Measurements from ENCODE around the gene TFDP3.

TFDP3 gene

GRCh38 chrX:133218329-133218728, at the start of gene TFDP3:
TFDP3 (minus strand) TSS chrX:133218354; CDS start chrX:133218259, 95 bp downstream.
- H3K9ac ChIP-seq: no peak within 1 kb of the TSS
- no peak within 1 kb of the TSS for H3K4me2 ChIP-seq
- no peak within 1 kb of the TSS for H3K27ac ChIP-seq
- no peak for TF ChIP-seq Cebpa-rat (IDR thresholded peaks at IDR 0.05)
- H3K4me3 ChIP-seq: no peak within 1 kb of the TSS
- H4K20me1 ChIP-seq: peaks cover 8% of the 10 kb centered on the region; the same call in 1 of the 2 replicates
- peaks cover 97% of the 10 kb centered on the region for H3K27me3 ChIP-seq
- H3K4me1 ChIP-seq: no peaks in the 10 kb centered on the region
- H3K36me3 ChIP-seq: no peaks in the 10 kb centered on the region
- peaks cover 5% of the 10 kb centered on the region; the same call in 1 of the 2 replicates for H3K9me3 ChIP-seq

GRCh38 chrX:133267621-133268020, 49.5 kb upstream of the TFDP3 start:
- no peak for TF ChIP-seq Cebpa-rat (IDR thresholded peaks at IDR 0.05)
- no peak overlapping the region for H3K9ac ChIP-seq
- H3K27me3 ChIP-seq: peaks cover 99% of the 10 kb centered on the region
- no peaks in the 10 kb centered on the region for H3K36me3 ChIP-seq
- no peak overlapping the region for H3K4me2 ChIP-seq
- peaks cover 6% of the 10 kb centered on the region; the same call in 1 of the 2 replicates for H4K20me1 ChIP-seq
- no peak overlapping the region for H3K4me3 ChIP-seq
- 0 out of 2 replicates have a peak, but pooled peaks cover 4% of the 10 kb centered on the region for H3K4me1 ChIP-seq
- H3K27ac ChIP-seq: no peak overlapping the region
- no peaks in the 10 kb centered on the region for H3K9me3 ChIP-seq

- TF ChIP-seq Cebpa-rat (IDR thresholded peaks at IDR 0.05): no peak
- Histone ChIP-seq H3K36me3 (no peaks in the 10 kb centered on the region), H3K27me3 (peaks cover 100% of the 10 kb centered on the region), H4K20me1 (peaks cover 6% of the 10 kb centered on the region; the same call in 1 of the 2 replicates), H3K9ac (no peak overlapping the region), H3K4me2 (no peak overlapping the region), H3K4me1 (0 out of 2 replicates have a peak, but pooled peaks cover 4% of the 10 kb centered on the region), H3K4me3 (no peak overlapping the region), H3K27ac (no peak overlapping the region), H3K9me3 (no peaks in the 10 kb centered on the region)
Observed at GRCh38 chrX:133265331-133265730, 47.2 kb upstream of the TFDP3 start.

GRCh38 chrX:133258481-133258880, 40.3 kb upstream of the TFDP3 start:
- H3K4me2 ChIP-seq: no peak overlapping the region
- no peaks in the 10 kb centered on the region; the same call in 1 of the 2 replicates for H4K20me1 ChIP-seq
- no peak overlapping the region for H3K9ac ChIP-seq
- H3K27me3 ChIP-seq: peaks cover 97% of the 10 kb centered on the region
- H3K36me3 ChIP-seq: no peaks in the 10 kb centered on the region
- TF ChIP-seq Cebpa-rat (IDR thresholded peaks at IDR 0.05): no peak
- H3K27ac ChIP-seq: no peak overlapping the region
- no peaks in the 10 kb centered on the region for H3K4me1 ChIP-seq
- H3K9me3 ChIP-seq: no peaks in the 10 kb centered on the region
- no peak overlapping the region for H3K4me3 ChIP-seq

- no peak for TF ChIP-seq Cebpa-rat (IDR thresholded peaks at IDR 0.05)
- H3K9me3 ChIP-seq: no peaks in the 10 kb centered on the region
- H3K9ac ChIP-seq: no peak overlapping the region
- no peak overlapping the region for H3K27ac ChIP-seq
- H3K4me2 ChIP-seq: no peak overlapping the region
- H3K27me3 ChIP-seq: peaks cover 91% of the 10 kb centered on the region
- H4K20me1 ChIP-seq: peaks cover 17% of the 10 kb centered on the region; the same call in 1 of the 2 replicates
- H3K36me3 ChIP-seq: no peaks in the 10 kb centered on the region
- no peaks in the 10 kb centered on the region for H3K4me1 ChIP-seq
- no peak overlapping the region for H3K4me3 ChIP-seq
Observed at GRCh38 chrX:133254666-133255065, 36.5 kb upstream of the TFDP3 start.

GRCh38 chrX:133251204-133251603, 33.0 kb upstream of the TFDP3 start:
- Histone ChIP-seq H3K36me3 (no peaks in the 10 kb centered on the region), H4K20me1 (peaks cover 17% of the 10 kb centered on the region; the same call in 1 of the 2 replicates), H3K4me2 (no peak overlapping the region), H3K27ac (no peak overlapping the region), H3K9me3 (peaks cover 20% of the 10 kb centered on the region), H3K4me1 (no peaks in the 10 kb centered on the region), H3K4me3 (no peak overlapping the region), H3K27me3 (peaks cover 89% of the 10 kb centered on the region), H3K9ac (no peak overlapping the region)
- TF ChIP-seq Cebpa-rat (IDR thresholded peaks at IDR 0.05): no peak

- no peak for TF ChIP-seq Cebpa-rat (IDR thresholded peaks at IDR 0.05)
- no peak overlapping the region for H3K9ac ChIP-seq
- H3K4me1 ChIP-seq: no peaks in the 10 kb centered on the region
- H4K20me1 ChIP-seq: peaks cover 17% of the 10 kb centered on the region; the same call in 1 of the 2 replicates
- no peak overlapping the region for H3K27ac ChIP-seq
- no peaks in the 10 kb centered on the region for H3K36me3 ChIP-seq
- H3K4me2 ChIP-seq: no peak overlapping the region
- H3K27me3 ChIP-seq: peaks cover 89% of the 10 kb centered on the region
- H3K9me3 ChIP-seq: peaks cover 27% of the 10 kb centered on the region
- H3K4me3 ChIP-seq: no peak overlapping the region
Observed at GRCh38 chrX:133250184-133251100, 32.3 kb upstream of the TFDP3 start.

GRCh38 chrX:133249266-133250058, 31.3 kb upstream of the TFDP3 start:
- Histone ChIP-seq H3K27me3 (peaks cover 87% of the 10 kb centered on the region), H3K9ac (no peak overlapping the region), H3K36me3 (no peaks in the 10 kb centered on the region), H4K20me1 (peaks cover 17% of the 10 kb centered on the region; the same call in 1 of the 2 replicates), H3K4me2 (no peak overlapping the region), H3K4me3 (no peak overlapping the region), H3K27ac (no peak overlapping the region), H3K4me1 (no peaks in the 10 kb centered on the region), H3K9me3 (peaks cover 33% of the 10 kb centered on the region)
- TF ChIP-seq Cebpa-rat (IDR thresholded peaks at IDR 0.05): no peak

- Histone ChIP-seq H3K4me1 (no peaks in the 10 kb centered on the region), H3K27ac (no peak overlapping the region), H4K20me1 (peaks cover 17% of the 10 kb centered on the region; the same call in 1 of the 2 replicates), H3K4me3 (no peak overlapping the region), H3K36me3 (no peaks in the 10 kb centered on the region), H3K4me2 (no peak overlapping the region), H3K9ac (no peak overlapping the region), H3K9me3 (peaks cover 33% of the 10 kb centered on the region), H3K27me3 (peaks cover 84% of the 10 kb centered on the region)
- TF ChIP-seq Cebpa-rat (IDR thresholded peaks at IDR 0.05): no peak
Observed at GRCh38 chrX:133248177-133248576, 30.0 kb upstream of the TFDP3 start.
